Thoracic aorta (tissue), 2 donors: ENCODE data around the gene ANP32E. TPM values are rescaled to one million over a fixed set of nuclear protein-coding genes. Genes with fewer than 3 reads are reported as not detected.
"Not testable (repeated sequence)": the region's sequence is repeated elsewhere in the genome, so short reads cannot be mapped to it uniquely, and the experiment has no call there.

Source experiments
- ATAC-seq: fragments of 150-250 bp; one replicate; pipeline ENCODE4 v1.8.0; 2017; ENCODE audit warnings: low read depth; ENCODE audit not compliant: insufficient number of reproducible peaks, low FRiP score
- DNase-seq: peaks from one replicate; pipeline ENCODE4 v3.0.0-alpha.2; 2020; ENCODE audit warnings: low spot score
- H3K27ac ChIP-seq, 2 donors: fragments of 200-600 bp; sonication (generic); 1 replicate in 1 of 2; 2 replicates in 1 of 2; pipeline ENCODE4 v1.5.1; 2016; ENCODE audit warnings: mild to moderate bottlenecking in 2 of 2, moderate library complexity in 2 of 2
- H3K27me3 ChIP-seq: fragments of 200-600 bp; sonication (generic); replicated peaks from 2 replicates; pipeline ENCODE4 v1.6.0; 2016; ENCODE audit warnings: mild to moderate bottlenecking; ENCODE audit not compliant: insufficient read depth
- H3K36me3 ChIP-seq: fragments of 200-600 bp; sonication (generic); one replicate; pipeline ENCODE4 v1.5.1; 2016
- H3K4me1 ChIP-seq, 2 donors: fragments of 200-600 bp; sonication (generic); 1 replicate in 1 of 2; 2 replicates in 1 of 2; pipeline versions ENCODE4 v1.5.1 to v1.6.0; 2016; ENCODE audit warnings: low read depth in 2 of 2, mild to moderate bottlenecking in 1 of 2; ENCODE audit not compliant: control insufficient read depth in 1 of 2
- H3K4me3 ChIP-seq: fragments of 200-600 bp; sonication (generic); 2 replicates; pipeline ENCODE4 v1.5.1; 2016; ENCODE audit warnings: mild to moderate bottlenecking
- H3K9me3 ChIP-seq: fragments of 200-600 bp; sonication (generic); 2 replicates; pipeline ENCODE4 v1.5.1; 2016
- total RNA-seq, 2 donors: library from RNA; depleted of rRNA; stranded (reverse); fragments of >200 nt; gene quantifications; one replicate each; pipeline versions ENCODE4 v1.1.0 to v1.2.3, GENCODE V29; 2016
- TF ChIP-seq, protein P1 (sequence below): fragments of 200-600 bp; sonication (generic); IDR thresholded peaks from one replicate; pipeline ENCODE4 v1.5.1; 2019; ENCODE audit warnings: antibody characterized with exemption

The ANP32E gene
- total RNA-seq, 2 donors from 2014 or later: 10.7 to 22.2 TPM

DNA sequence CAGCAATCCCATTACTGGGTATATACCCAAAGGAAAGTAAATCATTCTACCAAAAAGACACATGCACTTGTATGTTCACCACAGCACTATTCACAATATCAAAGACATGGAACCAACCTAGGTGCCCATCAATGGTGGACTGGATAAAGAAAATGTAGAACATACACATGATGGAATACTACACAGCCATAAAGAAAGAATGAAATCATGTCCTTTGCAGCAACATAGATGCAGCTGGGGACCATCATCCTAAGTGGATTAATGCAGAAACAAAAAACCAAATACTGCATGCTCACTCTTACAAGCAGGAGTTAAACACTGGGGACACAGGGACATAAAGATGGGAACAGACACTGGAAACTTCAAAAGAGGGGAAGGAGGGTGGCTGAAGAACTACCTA lies 8.7 kb downstream of the ANP32E start:
- DNase-seq (no peak), ATAC-seq (no peak)
- H3K9me3 ChIP-seq: no peaks in the 10 kb centered on the region
- TF ChIP-seq, protein P1, sequence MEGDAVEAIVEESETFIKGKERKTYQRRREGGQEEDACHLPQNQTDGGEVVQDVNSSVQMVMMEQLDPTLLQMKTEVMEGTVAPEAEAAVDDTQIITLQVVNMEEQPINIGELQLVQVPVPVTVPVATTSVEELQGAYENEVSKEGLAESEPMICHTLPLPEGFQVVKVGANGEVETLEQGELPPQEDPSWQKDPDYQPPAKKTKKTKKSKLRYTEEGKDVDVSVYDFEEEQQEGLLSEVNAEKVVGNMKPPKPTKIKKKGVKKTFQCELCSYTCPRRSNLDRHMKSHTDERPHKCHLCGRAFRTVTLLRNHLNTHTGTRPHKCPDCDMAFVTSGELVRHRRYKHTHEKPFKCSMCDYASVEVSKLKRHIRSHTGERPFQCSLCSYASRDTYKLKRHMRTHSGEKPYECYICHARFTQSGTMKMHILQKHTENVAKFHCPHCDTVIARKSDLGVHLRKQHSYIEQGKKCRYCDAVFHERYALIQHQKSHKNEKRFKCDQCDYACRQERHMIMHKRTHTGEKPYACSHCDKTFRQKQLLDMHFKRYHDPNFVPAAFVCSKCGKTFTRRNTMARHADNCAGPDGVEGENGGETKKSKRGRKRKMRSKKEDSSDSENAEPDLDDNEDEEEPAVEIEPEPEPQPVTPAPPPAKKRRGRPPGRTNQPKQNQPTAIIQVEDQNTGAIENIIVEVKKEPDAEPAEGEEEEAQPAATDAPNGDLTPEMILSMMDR: no peak
- H3K4me1 ChIP-seq: no peaks in the 10 kb centered on the region
- no peak overlapping the region for H3K4me3 ChIP-seq
- H3K27ac ChIP-seq: no peak overlapping the region
- peaks cover 36% of the 10 kb centered on the region for H3K36me3 ChIP-seq
- H3K27me3 ChIP-seq: no peaks in the 10 kb centered on the region

- TF ChIP-seq, protein P1: no peak
- no peak overlapping the region for H3K27ac ChIP-seq
- no peaks in the 10 kb centered on the region for H3K27me3 ChIP-seq
- peaks cover 36% of the 10 kb centered on the region for H3K36me3 ChIP-seq
- ATAC-seq: no peak
- H3K4me1 ChIP-seq: no peaks in the 10 kb centered on the region
- DNase-seq: no peak
- no peaks in the 10 kb centered on the region for H3K9me3 ChIP-seq
- H3K4me3 ChIP-seq: no peak overlapping the region
Observed at GRCh38 chr1:150226486-150226885, 9.4 kb downstream of the ANP32E start.

DNA sequence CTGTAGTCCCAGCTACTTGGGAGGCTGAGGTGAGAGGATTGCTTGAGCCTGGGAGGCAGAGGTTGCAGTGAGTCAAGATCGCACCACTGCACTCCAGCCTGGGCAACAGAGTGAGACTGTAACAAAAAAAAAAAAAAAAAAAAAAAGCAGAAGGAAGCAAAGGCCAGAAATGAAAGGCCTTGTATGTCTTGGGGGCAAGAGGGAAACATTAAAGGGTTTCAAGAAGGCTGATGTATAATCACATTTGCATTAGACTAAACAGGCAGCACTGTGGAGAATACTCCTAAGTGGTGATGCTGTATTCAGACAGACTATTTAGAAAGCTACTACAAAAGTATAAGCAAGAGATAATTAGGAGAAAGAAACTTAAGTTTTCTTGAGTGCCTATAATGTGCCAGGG lies 10.4 kb downstream of the ANP32E start:
- DNase-seq (no peak), ATAC-seq (no peak)
- H3K36me3 ChIP-seq: peaks cover 36% of the 10 kb centered on the region
- H3K9me3 ChIP-seq: no peaks in the 10 kb centered on the region
- H3K27ac ChIP-seq: no peak overlapping the region
- H3K4me3 ChIP-seq: no peak overlapping the region
- no peaks in the 10 kb centered on the region for H3K27me3 ChIP-seq
- TF ChIP-seq, protein P1: no peak
- no peaks in the 10 kb centered on the region for H3K4me1 ChIP-seq

DNA sequence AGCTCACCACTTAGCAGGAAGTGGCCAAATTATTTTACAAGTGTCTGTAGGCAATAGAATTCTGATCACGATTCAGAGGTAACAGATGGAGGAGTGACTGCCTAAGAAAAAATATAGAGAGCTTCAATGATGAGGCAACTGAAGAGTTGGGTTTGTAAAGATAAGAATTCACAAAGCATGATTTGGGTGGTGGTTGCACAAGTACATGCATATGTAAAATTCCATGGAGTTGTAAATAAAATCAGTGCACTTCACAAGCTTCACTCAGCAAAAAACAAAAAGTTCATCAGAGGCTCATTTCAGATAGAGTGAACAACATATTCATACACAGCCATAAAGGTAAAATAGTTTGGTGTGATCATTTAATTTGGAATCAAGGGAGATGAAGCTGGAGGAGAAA lies 10.9 kb downstream of the ANP32E start:
- no peak overlapping the region for H3K27ac ChIP-seq
- no peaks in the 10 kb centered on the region for H3K4me1 ChIP-seq
- no peaks in the 10 kb centered on the region for H3K27me3 ChIP-seq
- DNase-seq (no peak), ATAC-seq (no peak)
- H3K36me3 ChIP-seq: peaks cover 36% of the 10 kb centered on the region
- no peaks in the 10 kb centered on the region for H3K9me3 ChIP-seq
- no peak overlapping the region for H3K4me3 ChIP-seq
- TF ChIP-seq, protein P1: no peak

DNA sequence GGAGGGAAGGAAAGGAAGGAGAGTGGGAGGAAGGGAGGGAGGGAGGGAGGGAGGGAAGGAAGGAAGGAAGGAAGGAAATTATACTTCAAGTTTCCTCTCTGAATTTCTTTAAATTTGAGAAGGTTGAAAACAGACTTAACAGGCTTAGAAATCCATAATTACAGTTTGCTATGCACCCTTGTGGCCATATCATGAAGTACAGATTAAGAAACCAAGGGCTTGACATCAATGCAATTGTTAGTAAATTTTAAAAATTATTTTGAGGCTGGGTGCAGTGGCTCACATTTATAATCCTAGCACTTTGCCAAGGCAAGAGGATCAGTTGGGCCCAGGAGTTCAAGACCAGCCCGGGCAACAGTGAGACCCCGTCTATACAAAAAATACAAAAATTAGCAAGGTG lies 14.4 kb downstream of the ANP32E start:
- H3K36me3 ChIP-seq: peaks cover 22% of the 10 kb centered on the region
- no peaks in the 10 kb centered on the region for H3K4me1 ChIP-seq
- H3K9me3 ChIP-seq: no peaks in the 10 kb centered on the region
- DNase-seq (no peak), ATAC-seq (no peak)
- H3K27ac ChIP-seq: no peak overlapping the region
- H3K27me3 ChIP-seq: no peaks in the 10 kb centered on the region
- H3K4me3 ChIP-seq: no peak overlapping the region
- TF ChIP-seq, protein P1: peak; percentile 53

- ATAC-seq, H3K27ac ChIP-seq, H3K4me3 ChIP-seq, H3K9me3 ChIP-seq, H3K27me3 ChIP-seq, H3K4me1 ChIP-seq, DNase-seq, H3K36me3 ChIP-seq: not testable (repeated sequence)
Observed at GRCh38 chr1:150215855-150216254, 20.1 kb downstream of the ANP32E start.
